22Rv1 (cell line): ENCODE results near the gene TEX19.

Experiments used
- ZFX ChIP-seq: fragments of 450-650 bp; IDR thresholded peaks from 2 replicates; pipeline ENCODE4 v1.6.1; 2017; ENCODE audit warnings: antibody characterized with exemption, borderline replicate concordance
- TF ChIP-seq, protein P1 (sequence below): fragments of 450-650 bp; IDR thresholded peaks from 2 replicates; pipeline ENCODE4 v1.5.1; 2017; ENCODE audit warnings: mild to moderate bottlenecking

DNA sequence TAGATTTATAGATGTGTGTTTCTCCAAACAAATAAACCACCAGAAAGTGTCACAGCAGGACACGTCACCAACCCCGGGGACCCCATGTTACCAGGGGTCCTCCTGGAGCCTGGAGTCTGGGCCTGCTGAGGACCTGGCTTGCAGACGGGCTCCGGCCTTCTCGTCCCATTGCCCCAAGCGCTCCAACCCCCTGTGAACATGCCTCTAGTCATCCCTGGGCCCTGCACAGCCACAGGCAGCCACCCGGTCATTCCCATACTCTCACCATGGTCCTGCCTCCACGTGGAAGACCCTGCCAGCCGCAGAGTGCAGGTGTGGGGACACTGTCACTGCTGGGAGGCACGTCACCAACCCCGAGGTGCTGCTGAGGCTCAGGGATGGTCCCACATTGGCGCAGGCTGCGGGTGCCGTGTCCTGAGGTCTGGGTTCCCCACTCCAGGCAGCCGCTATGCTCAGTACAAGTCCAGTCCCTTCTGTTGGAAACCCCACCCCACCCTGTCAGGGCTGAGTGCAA is 30.0 kb upstream of the TEX19 start:
- TF ChIP-seq, protein P1, sequence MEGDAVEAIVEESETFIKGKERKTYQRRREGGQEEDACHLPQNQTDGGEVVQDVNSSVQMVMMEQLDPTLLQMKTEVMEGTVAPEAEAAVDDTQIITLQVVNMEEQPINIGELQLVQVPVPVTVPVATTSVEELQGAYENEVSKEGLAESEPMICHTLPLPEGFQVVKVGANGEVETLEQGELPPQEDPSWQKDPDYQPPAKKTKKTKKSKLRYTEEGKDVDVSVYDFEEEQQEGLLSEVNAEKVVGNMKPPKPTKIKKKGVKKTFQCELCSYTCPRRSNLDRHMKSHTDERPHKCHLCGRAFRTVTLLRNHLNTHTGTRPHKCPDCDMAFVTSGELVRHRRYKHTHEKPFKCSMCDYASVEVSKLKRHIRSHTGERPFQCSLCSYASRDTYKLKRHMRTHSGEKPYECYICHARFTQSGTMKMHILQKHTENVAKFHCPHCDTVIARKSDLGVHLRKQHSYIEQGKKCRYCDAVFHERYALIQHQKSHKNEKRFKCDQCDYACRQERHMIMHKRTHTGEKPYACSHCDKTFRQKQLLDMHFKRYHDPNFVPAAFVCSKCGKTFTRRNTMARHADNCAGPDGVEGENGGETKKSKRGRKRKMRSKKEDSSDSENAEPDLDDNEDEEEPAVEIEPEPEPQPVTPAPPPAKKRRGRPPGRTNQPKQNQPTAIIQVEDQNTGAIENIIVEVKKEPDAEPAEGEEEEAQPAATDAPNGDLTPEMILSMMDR: no peak
- TF ChIP-seq ZFX: no peak
